ENCODE data around the gene RAB11FIP3. TPM values are rescaled to one million over a fixed set of nuclear protein-coding genes. Genes with fewer than 3 reads are reported as not detected.

The RAB11FIP3 gene
- total RNA-seq, 1 experiment from 2014 or later = 12.8 TPM

DNA sequence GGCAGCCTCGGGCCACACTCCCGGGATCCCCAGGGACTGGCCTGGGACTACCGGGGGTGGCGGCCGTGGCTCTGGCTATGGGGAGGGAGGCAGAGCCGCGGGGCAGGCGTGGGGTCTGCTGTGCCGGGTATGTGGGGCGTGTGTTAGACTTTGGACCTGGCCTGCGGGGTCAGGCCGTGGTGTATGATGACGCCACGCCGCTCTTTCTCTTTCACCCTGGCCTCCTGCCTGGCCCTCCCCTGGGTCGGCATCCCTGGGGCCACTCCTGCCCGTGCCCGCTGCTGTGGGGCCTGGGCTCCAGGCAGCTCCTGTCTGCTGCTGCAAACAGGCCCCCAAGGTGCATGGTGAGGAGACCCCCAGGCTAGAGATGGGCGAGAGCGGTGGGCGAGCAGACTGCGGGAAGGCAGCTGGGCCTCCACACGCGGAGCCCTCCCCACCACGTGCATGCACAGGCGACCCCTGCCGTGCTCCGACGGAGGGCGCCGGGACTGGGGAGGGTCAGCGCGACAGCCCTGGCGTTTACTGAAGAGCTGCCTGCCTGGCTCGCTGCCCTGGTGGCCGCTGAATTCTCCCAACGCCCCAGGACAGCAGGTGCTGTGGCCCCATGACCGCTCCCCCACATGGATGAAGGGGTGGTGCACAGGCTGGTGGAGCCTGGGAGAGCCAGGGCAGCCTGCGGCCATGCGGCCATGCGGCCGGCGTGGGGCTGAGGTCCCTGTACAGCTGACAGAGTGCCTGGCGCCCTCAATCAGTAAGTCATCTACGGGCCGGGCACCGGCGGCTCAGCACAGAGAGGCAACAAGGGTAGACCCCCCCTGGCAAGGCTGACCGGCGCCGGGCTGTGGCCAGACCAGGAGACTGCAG lies 118.1 kb downstream of the RAB11FIP3 start:
- no peak for ATAC-seq

More for the DNA sequence above, 118.1 kb downstream of the RAB11FIP3 start:
- no peak overlapping the region for H3K9ac ChIP-seq (ENCODE audit: low read length)
- H3K36me3 ChIP-seq (ENCODE audit: control insufficient read depth in 1 of 2, insufficient read depth in 2 of 2, low read length in 2 of 2) = no peaks in the 10 kb centered on the region
- no peak for DNase-seq (ENCODE audit: low read depth, low spot score)
- intact Hi-C loops (cut with micrococcal nuclease) = no loop called here
- H3K79me2 ChIP-seq (ENCODE audit: insufficient read depth, low read length) = peaks cover 41% of the 10 kb centered on the region
- H2AFZ ChIP-seq (ENCODE audit: low read depth, low read length, poor library complexity, severe bottlenecking) = no peak overlapping the region
- ChIA-PET CTCF (no interaction called here), RAD21 (ENCODE audit: low non-redundant PET in 1 of 2, low total read pairs in 2 of 2, uncharacterized antibody in 2 of 2, unreplicated experiment in 2 of 2) (no interaction called here), POLR2A (no interaction called here)
- no peaks in the 10 kb centered on the region for H3K27me3 ChIP-seq (ENCODE audit: insufficient read depth, low read length)
- H3K9me2 ChIP-seq (ENCODE audit: insufficient read depth) = no peaks in the 10 kb centered on the region
- TF ChIP-seq TCF7L2 (IDR thresholded peaks at IDR 0.05; ENCODE audit: borderline replicate concordance, extremely low read depth, insufficient read depth, insufficient read length) = no peak
- TF ChIP-seq, protein P1, sequence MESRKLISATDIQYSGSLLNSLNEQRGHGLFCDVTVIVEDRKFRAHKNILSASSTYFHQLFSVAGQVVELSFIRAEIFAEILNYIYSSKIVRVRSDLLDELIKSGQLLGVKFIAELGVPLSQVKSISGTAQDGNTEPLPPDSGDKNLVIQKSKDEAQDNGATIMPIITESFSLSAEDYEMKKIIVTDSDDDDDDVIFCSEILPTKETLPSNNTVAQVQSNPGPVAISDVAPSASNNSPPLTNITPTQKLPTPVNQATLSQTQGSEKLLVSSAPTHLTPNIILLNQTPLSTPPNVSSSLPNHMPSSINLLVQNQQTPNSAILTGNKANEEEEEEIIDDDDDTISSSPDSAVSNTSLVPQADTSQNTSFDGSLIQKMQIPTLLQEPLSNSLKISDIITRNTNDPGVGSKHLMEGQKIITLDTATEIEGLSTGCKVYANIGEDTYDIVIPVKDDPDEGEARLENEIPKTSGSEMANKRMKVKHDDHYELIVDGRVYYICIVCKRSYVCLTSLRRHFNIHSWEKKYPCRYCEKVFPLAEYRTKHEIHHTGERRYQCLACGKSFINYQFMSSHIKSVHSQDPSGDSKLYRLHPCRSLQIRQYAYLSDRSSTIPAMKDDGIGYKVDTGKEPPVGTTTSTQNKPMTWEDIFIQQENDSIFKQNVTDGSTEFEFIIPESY (IDR thresholded peaks at IDR 0.05; ENCODE audit: extremely low read depth, insufficient replicate concordance, low read length) = no peak
- TF ChIP-seq POLR2AphosphoS5 (IDR thresholded peaks at IDR 0.05; ENCODE audit: low read depth, low read length) = no peak
- TF ChIP-seq CBX3 (IDR thresholded peaks at IDR 0.05; ENCODE audit: low read depth) = no peak
- no peak for TF ChIP-seq EZH2phosphoT487 (IDR thresholded peaks at IDR 0.05; ENCODE audit: borderline replicate concordance)
- TF ChIP-seq, protein P2, sequence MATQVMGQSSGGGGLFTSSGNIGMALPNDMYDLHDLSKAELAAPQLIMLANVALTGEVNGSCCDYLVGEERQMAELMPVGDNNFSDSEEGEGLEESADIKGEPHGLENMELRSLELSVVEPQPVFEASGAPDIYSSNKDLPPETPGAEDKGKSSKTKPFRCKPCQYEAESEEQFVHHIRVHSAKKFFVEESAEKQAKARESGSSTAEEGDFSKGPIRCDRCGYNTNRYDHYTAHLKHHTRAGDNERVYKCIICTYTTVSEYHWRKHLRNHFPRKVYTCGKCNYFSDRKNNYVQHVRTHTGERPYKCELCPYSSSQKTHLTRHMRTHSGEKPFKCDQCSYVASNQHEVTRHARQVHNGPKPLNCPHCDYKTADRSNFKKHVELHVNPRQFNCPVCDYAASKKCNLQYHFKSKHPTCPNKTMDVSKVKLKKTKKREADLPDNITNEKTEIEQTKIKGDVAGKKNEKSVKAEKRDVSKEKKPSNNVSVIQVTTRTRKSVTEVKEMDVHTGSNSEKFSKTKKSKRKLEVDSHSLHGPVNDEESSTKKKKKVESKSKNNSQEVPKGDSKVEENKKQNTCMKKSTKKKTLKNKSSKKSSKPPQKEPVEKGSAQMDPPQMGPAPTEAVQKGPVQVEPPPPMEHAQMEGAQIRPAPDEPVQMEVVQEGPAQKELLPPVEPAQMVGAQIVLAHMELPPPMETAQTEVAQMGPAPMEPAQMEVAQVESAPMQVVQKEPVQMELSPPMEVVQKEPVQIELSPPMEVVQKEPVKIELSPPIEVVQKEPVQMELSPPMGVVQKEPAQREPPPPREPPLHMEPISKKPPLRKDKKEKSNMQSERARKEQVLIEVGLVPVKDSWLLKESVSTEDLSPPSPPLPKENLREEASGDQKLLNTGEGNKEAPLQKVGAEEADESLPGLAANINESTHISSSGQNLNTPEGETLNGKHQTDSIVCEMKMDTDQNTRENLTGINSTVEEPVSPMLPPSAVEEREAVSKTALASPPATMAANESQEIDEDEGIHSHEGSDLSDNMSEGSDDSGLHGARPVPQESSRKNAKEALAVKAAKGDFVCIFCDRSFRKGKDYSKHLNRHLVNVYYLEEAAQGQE (IDR thresholded peaks at IDR 0.05; ENCODE audit: low read depth) = no peak
- TF ChIP-seq, protein P3, sequence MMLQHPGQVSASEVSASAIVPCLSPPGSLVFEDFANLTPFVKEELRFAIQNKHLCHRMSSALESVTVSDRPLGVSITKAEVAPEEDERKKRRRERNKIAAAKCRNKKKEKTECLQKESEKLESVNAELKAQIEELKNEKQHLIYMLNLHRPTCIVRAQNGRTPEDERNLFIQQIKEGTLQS (IDR thresholded peaks at IDR 0.05) = no peak
- no peak for TF ChIP-seq JUND (IDR thresholded peaks at IDR 0.05)
- no peak for TF ChIP-seq ELF1 (IDR thresholded peaks at IDR 0.05; ENCODE audit: borderline replicate concordance, low read depth)
- no peak for TF ChIP-seq POLR2A (IDR thresholded peaks at IDR 0.05; ENCODE audit: borderline replicate concordance, extremely low read depth, insufficient read depth, insufficient read length)
- no peak for TF ChIP-seq SRF (IDR thresholded peaks at IDR 0.05; ENCODE audit: low read depth)
- TF ChIP-seq ZFX (IDR thresholded peaks at IDR 0.05) = no peak
- no peak for TF ChIP-seq EZH2 (IDR thresholded peaks at IDR 0.05)
- no peak for TF ChIP-seq SP1 (IDR thresholded peaks at IDR 0.05; ENCODE audit: low read depth)
- no peak for TF ChIP-seq RAD21 (IDR thresholded peaks at IDR 0.05; ENCODE audit: low read depth)
- TF ChIP-seq, protein P4, sequence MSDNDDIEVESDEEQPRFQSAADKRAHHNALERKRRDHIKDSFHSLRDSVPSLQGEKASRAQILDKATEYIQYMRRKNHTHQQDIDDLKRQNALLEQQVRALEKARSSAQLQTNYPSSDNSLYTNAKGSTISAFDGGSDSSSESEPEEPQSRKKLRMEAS (IDR thresholded peaks at IDR 0.05) = no peak
- no peak for TF ChIP-seq SIN3A (IDR thresholded peaks at IDR 0.05; ENCODE audit: low read depth)
- TF ChIP-seq, protein P5, sequence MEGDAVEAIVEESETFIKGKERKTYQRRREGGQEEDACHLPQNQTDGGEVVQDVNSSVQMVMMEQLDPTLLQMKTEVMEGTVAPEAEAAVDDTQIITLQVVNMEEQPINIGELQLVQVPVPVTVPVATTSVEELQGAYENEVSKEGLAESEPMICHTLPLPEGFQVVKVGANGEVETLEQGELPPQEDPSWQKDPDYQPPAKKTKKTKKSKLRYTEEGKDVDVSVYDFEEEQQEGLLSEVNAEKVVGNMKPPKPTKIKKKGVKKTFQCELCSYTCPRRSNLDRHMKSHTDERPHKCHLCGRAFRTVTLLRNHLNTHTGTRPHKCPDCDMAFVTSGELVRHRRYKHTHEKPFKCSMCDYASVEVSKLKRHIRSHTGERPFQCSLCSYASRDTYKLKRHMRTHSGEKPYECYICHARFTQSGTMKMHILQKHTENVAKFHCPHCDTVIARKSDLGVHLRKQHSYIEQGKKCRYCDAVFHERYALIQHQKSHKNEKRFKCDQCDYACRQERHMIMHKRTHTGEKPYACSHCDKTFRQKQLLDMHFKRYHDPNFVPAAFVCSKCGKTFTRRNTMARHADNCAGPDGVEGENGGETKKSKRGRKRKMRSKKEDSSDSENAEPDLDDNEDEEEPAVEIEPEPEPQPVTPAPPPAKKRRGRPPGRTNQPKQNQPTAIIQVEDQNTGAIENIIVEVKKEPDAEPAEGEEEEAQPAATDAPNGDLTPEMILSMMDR (IDR thresholded peaks at IDR 0.05 in 2 of 3, conservative IDR thresholded peaks at IDR 0.05 in 1 of 3; ENCODE audit: borderline replicate concordance in 1 of 3, insufficient read depth in 1 of 3, low read depth in 2 of 3, low read length in 2 of 3) = no peak
- no peak for TF ChIP-seq ZNF274 (IDR thresholded peaks at IDR 0.05; ENCODE audit: low read depth, low read length)
- BruUV-seq (replicated peaks) = no TSS peak
- no peak overlapping the region for H3K4me3 ChIP-seq (replicated peaks in 1 of 2; ENCODE audit: low read depth in 1 of 2, low read length in 2 of 2)
- H3K27ac ChIP-seq (ENCODE audit: low read depth, low read length) = no peak overlapping the region; the same call in 1 of the 2 replicates
- H3K9me3 ChIP-seq (ENCODE audit: control insufficient read depth in 1 of 2, insufficient read depth in 1 of 2, low read depth in 1 of 2, low read length in 2 of 2) = no peaks in the 10 kb centered on the region
- H3K4me1 ChIP-seq (ENCODE audit: control insufficient read depth in 1 of 2, insufficient read depth in 2 of 2, low read length in 2 of 2) = no peaks in the 10 kb centered on the region
- no peaks in the 10 kb centered on the region for H4K20me1 ChIP-seq (ENCODE audit: insufficient read depth)
- H3K4me2 ChIP-seq (ENCODE audit: low read length) = no peak overlapping the region
